DND-41 (cell line): ENCODE measurements around the gene UBALD1.

ENCODE experiments used
- EZH2 ChIP-seq: IDR thresholded peaks from 3 replicates; pipeline ENCODE4 v1.6.1; 2012; ENCODE audit warnings: borderline replicate concordance, low read depth, mild to moderate bottlenecking, moderate library complexity, low read length, inconsistent platforms; ENCODE audit not compliant: severe bottlenecking
- TF ChIP-seq, protein P1 (sequence below): IDR thresholded peaks from 2 replicates; pipeline ENCODE4 v1.5.1; 2012; ENCODE audit warnings: borderline replicate concordance, low read length, moderate library complexity, mild to moderate bottlenecking; ENCODE audit not compliant: poor library complexity, severe bottlenecking; ENCODE audit errors: extremely low read depth

DNA sequence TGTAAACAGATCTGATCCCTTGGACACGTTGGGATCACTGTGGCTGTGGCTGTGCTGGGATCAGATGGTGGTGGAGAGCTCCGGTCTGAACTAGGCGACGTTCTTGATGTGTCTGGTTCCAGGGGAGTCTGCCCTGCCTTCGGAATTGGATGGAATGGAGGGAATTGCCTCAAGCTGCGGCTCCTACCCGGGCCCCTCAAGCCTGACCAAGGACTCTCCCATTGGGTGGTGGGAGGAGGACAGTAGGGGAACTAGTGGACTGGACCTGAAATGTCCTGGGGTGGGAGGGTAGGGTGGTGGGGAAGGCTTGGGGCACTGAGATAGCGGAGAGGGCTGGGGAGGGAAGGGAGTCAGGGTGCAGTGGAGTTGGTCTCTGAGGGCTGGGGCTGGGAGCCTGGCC is 3.2 kb upstream of the UBALD1 start:
- TF ChIP-seq, protein P1, sequence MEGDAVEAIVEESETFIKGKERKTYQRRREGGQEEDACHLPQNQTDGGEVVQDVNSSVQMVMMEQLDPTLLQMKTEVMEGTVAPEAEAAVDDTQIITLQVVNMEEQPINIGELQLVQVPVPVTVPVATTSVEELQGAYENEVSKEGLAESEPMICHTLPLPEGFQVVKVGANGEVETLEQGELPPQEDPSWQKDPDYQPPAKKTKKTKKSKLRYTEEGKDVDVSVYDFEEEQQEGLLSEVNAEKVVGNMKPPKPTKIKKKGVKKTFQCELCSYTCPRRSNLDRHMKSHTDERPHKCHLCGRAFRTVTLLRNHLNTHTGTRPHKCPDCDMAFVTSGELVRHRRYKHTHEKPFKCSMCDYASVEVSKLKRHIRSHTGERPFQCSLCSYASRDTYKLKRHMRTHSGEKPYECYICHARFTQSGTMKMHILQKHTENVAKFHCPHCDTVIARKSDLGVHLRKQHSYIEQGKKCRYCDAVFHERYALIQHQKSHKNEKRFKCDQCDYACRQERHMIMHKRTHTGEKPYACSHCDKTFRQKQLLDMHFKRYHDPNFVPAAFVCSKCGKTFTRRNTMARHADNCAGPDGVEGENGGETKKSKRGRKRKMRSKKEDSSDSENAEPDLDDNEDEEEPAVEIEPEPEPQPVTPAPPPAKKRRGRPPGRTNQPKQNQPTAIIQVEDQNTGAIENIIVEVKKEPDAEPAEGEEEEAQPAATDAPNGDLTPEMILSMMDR, result no peak
- no peak for TF ChIP-seq EZH2
